H9 (cell line): Measurements from ENCODE around the gene ROBO4. TPM values are rescaled to one million over a fixed set of nuclear protein-coding genes. Genes with fewer than 3 reads are reported as not detected.

Source experiments
- DNase-seq: peaks from one replicate; pipeline ENCODE4 v3.0.0-alpha.2; 2017
- H2AFZ ChIP-seq: one replicate; pipeline ENCODE4 v1.6.1; 2013; ENCODE audit warnings: mild to moderate bottlenecking, low read length, control low read depth, moderate library complexity
- H2AK5ac ChIP-seq: 2 replicates; pipeline ENCODE4 v1.6.1; 2013; ENCODE audit warnings: low read length, control low read depth, mixed read lengths; ENCODE audit not compliant: insufficient read length
- H2BK120ac ChIP-seq: one replicate; pipeline ENCODE4 v1.6.1; 2013; ENCODE audit warnings: low read depth, mild to moderate bottlenecking, low read length, control low read depth, inconsistent platforms; ENCODE audit not compliant: poor library complexity, severe bottlenecking
- H2BK12ac ChIP-seq: 2 replicates; pipeline ENCODE4 v1.6.1; 2013; ENCODE audit warnings: low read length, control low read depth, mixed read lengths, low read depth; ENCODE audit not compliant: insufficient read length
- H2BK15ac ChIP-seq: 2 replicates; pipeline ENCODE4 v1.6.1; 2013; ENCODE audit warnings: low read depth, low read length, control low read depth
- H2BK20ac ChIP-seq: one replicate; pipeline ENCODE4 v1.6.1; 2013; ENCODE audit warnings: low read depth, mild to moderate bottlenecking, low read length, control low read depth, inconsistent platforms; ENCODE audit not compliant: poor library complexity, severe bottlenecking
- H2BK5ac ChIP-seq: 2 replicates; pipeline ENCODE4 v1.6.1; 2013; ENCODE audit warnings: low read length, control low read depth, mixed read lengths; ENCODE audit not compliant: insufficient read length
- H3K14ac ChIP-seq: 2 replicates; pipeline ENCODE4 v1.6.1; 2013; ENCODE audit warnings: low read length, control low read depth; ENCODE audit not compliant: insufficient read depth
- H3K18ac ChIP-seq: 2 replicates; pipeline ENCODE4 v1.6.1; 2013; ENCODE audit warnings: low read depth, mild to moderate bottlenecking, mixed read lengths, low read length, control low read depth; ENCODE audit not compliant: insufficient read length
- H3K23ac ChIP-seq: 2 replicates; pipeline ENCODE4 v1.6.1; 2013; ENCODE audit warnings: low read length, control low read depth, mixed read lengths, low read depth; ENCODE audit not compliant: insufficient read length
- H3K23me2 ChIP-seq: 2 replicates; pipeline ENCODE4 v1.6.1; 2013; ENCODE audit warnings: low read depth, mild to moderate bottlenecking, mixed read lengths, low read length, control low read depth; ENCODE audit not compliant: insufficient read length, poor library complexity, severe bottlenecking
- H3K27ac ChIP-seq: 2 replicates; pipeline ENCODE4 v1.5.1; 2013; ENCODE audit warnings: low read length, control low read depth, mixed read lengths, low read depth; ENCODE audit not compliant: insufficient read length
- H3K27me3 ChIP-seq: 2 replicates; pipeline ENCODE4 v1.6.1; 2013; ENCODE audit warnings: low read length, control low read depth, inconsistent platforms; ENCODE audit not compliant: insufficient read depth
- H3K4ac ChIP-seq: 2 replicates; pipeline ENCODE4 v1.6.1; 2013; ENCODE audit warnings: low read depth, mild to moderate bottlenecking, control low read depth, inconsistent platforms, low read length, moderate library complexity
- H3K4me1 ChIP-seq: 2 replicates; pipeline ENCODE4 v1.6.1; 2013; ENCODE audit warnings: low read length, control low read depth, inconsistent platforms; ENCODE audit not compliant: insufficient read depth
- H3K4me2 ChIP-seq: 2 replicates; pipeline ENCODE4 v1.6.1; 2013; ENCODE audit warnings: low read length, control low read depth, mixed read lengths; ENCODE audit not compliant: insufficient read length, insufficient read depth
- H3K56ac ChIP-seq: 2 replicates; pipeline ENCODE4 v1.6.1; 2013; ENCODE audit warnings: low read depth, mild to moderate bottlenecking, mixed read lengths, low read length, control low read depth; ENCODE audit not compliant: insufficient read length
- H3K79me1 ChIP-seq: 2 replicates; pipeline ENCODE4 v1.6.1; 2013; ENCODE audit warnings: low read depth, mild to moderate bottlenecking, moderate library complexity, low read length, control low read depth, inconsistent platforms; ENCODE audit not compliant: insufficient read depth, poor library complexity, severe bottlenecking
- H3K79me2 ChIP-seq: 2 replicates; pipeline ENCODE4 v1.6.1; 2013; ENCODE audit warnings: low read length, control low read depth, inconsistent platforms; ENCODE audit not compliant: insufficient read depth
- H3K9ac ChIP-seq: 2 replicates; pipeline ENCODE4 v1.6.1; 2013; ENCODE audit warnings: low read length, control low read depth, mixed read lengths; ENCODE audit not compliant: insufficient read length; ENCODE audit errors: extremely low read depth
- H3K9me3 ChIP-seq: one replicate; pipeline ENCODE4 v1.6.1; 2013; ENCODE audit warnings: low read depth, low read length, inconsistent platforms; ENCODE audit not compliant: control insufficient read depth
- H3T11ph ChIP-seq: one replicate; pipeline ENCODE4 v1.6.1; 2013; ENCODE audit warnings: mild to moderate bottlenecking, low read length, control low read depth, inconsistent platforms
- H4K20me1 ChIP-seq: one replicate; pipeline ENCODE4 v1.6.1; 2013; ENCODE audit not compliant: control insufficient read depth, insufficient read length, insufficient read depth
- H4K5ac ChIP-seq: 2 replicates; pipeline ENCODE4 v1.6.1; 2013; ENCODE audit warnings: low read depth, mild to moderate bottlenecking, mixed read lengths, low read length, control low read depth; ENCODE audit not compliant: insufficient read length
- H4K8ac ChIP-seq: replicated peaks from 2 replicates; pipeline ENCODE4 v1.6.1; 2013; ENCODE audit warnings: low read length, control low read depth, mixed read lengths, low read depth; ENCODE audit not compliant: insufficient read length
- H4K91ac ChIP-seq: 2 replicates; pipeline ENCODE4 v1.6.1; 2013; ENCODE audit warnings: low read depth, mild to moderate bottlenecking, moderate library complexity, mixed read lengths, low read length, control low read depth; ENCODE audit not compliant: insufficient read length
- H3K27ac Mint-ChIP-seq, 3 experiments: 2 replicates in 2 of 3; 3 replicates in 1 of 3; pipeline ENCODE4 v1.8.0; 2020 to 2021; ENCODE audit warnings: mixed read lengths in 3 of 3, mild to moderate bottlenecking in 1 of 3, moderate library complexity in 1 of 3
- H3K27me3 Mint-ChIP-seq: 2 replicates; pipeline ENCODE4 v1.8.0; 2021; ENCODE audit warnings: low read depth, mild to moderate bottlenecking, moderate library complexity, mixed read lengths
- H3K36me3 Mint-ChIP-seq, 3 experiments: 2 replicates in 2 of 3; 3 replicates in 1 of 3; pipeline ENCODE4 v1.8.0; 2020 to 2021; ENCODE audit warnings: low read depth in 3 of 3, mixed read lengths in 3 of 3; ENCODE audit not compliant: insufficient read depth in 1 of 3
- H3K4me1 Mint-ChIP-seq, 2 experiments: 2 replicates each; pipeline ENCODE4 v1.8.0; 2020; ENCODE audit warnings: mixed read lengths in 2 of 2
- H3K4me3 Mint-ChIP-seq, 2 experiments: 2 replicates in 1 of 2; 3 replicates in 1 of 2; pipeline ENCODE4 v1.8.0; 2020 to 2021; ENCODE audit warnings: mild to moderate bottlenecking in 2 of 2, mixed read lengths in 2 of 2, moderate library complexity in 1 of 2
- H3K9me3 Mint-ChIP-seq, 2 experiments: 2 replicates in 1 of 2; 3 replicates in 1 of 2; pipeline ENCODE4 v1.8.0; 2020; ENCODE audit warnings: mild to moderate bottlenecking in 2 of 2, mixed read lengths in 2 of 2, moderate library complexity in 1 of 2
- CTCF ChIP-seq: fragments of 200-600 bp; sonication (generic); conservative IDR thresholded peaks from 3 replicates; pipeline ENCODE4 v1.8.0; 2021; ENCODE audit warnings: antibody characterized with exemption, mild to moderate bottlenecking
- WGBS: extraction: QIAGEN DNeasy Blood & Tissue Kit; methylation state at CpG from one replicate; pipeline ENCODE4 v1.1.7; 2013; ENCODE audit warnings: missing lambda C conversion rate, low lambda C conversion rate, mixed read lengths; ENCODE audit not compliant: insufficient read length; ENCODE audit errors: extremely low coverage; 5-methylcytosine and 5-hydroxymethylcytosine counted together
- total RNA-seq: library from RNA; stranded (reverse); gene quantifications from 2 replicates; pipeline ENCODE4 v1.2.1, GENCODE V29; 2021

ROBO4 gene
- total RNA-seq, 1 experiment from 2014 or later: not detected

- H3K14ac ChIP-seq: no peak overlapping the region
- no peaks in the 10 kb centered on the region for H3K79me1 ChIP-seq
- H4K8ac ChIP-seq: no peak overlapping the region
- no peak overlapping the region for H3K18ac ChIP-seq
- no peak overlapping the region for H3T11ph ChIP-seq
- Mint-ChIP-seq H3K4me1 (no peaks in the 10 kb centered on the region), H3K36me3 (no peaks in the 10 kb centered on the region; a peak in 1 of 7 replicates), H3K27me3 (peaks cover 29% of the 10 kb centered on the region), H3K9me3 (no peaks in the 10 kb centered on the region), H3K27ac (no peak overlapping the region), H3K4me3 (no peak overlapping the region)
- no peaks in the 10 kb centered on the region for H4K20me1 ChIP-seq
- no CpG with 5 or more reads among the region's 4 CpGs for WGBS
- no peak overlapping the region for H4K5ac ChIP-seq
- H3K56ac ChIP-seq: no peak overlapping the region
- no peak overlapping the region for H2BK20ac ChIP-seq
- no peak overlapping the region for H3K9ac ChIP-seq
- no peak overlapping the region for H2BK15ac ChIP-seq
- no peak overlapping the region for H4K91ac ChIP-seq
- H3K27me3 ChIP-seq: no peaks in the 10 kb centered on the region
- no peak for DNase-seq
- no peak overlapping the region for H3K4ac ChIP-seq
- no peak overlapping the region for H3K4me2 ChIP-seq
- no peak overlapping the region for H3K27ac ChIP-seq
- no peak overlapping the region for H2BK12ac ChIP-seq
- no peaks in the 10 kb centered on the region for H3K23me2 ChIP-seq
- H2AFZ ChIP-seq: no peak overlapping the region
- no peak for TF ChIP-seq CTCF
- no peak overlapping the region for H2BK120ac ChIP-seq
- H2AK5ac ChIP-seq: no peak overlapping the region
- H3K9me3 ChIP-seq: no peaks in the 10 kb centered on the region
- H3K4me1 ChIP-seq: no peaks in the 10 kb centered on the region
- H2BK5ac ChIP-seq: no peak overlapping the region
- no peaks in the 10 kb centered on the region for H3K79me2 ChIP-seq
- no peak overlapping the region for H3K23ac ChIP-seq
Measured at GRCh38 chr11:124928942-124929665, 31.4 kb upstream of the ROBO4 start.
